K562 (cell line): ENCODE results near the gene C2orf76. TPM values are rescaled to one million over a fixed set of nuclear protein-coding genes. Genes with fewer than 3 reads are reported as not detected.

Experiments
- ATAC-seq: fragments of 200-7000 bp; cut with Tn5 transposase; 3 replicates; pipeline ENCODE4 v1.9.1; 2020; ENCODE audit warnings: moderate library complexity
- BruUV-seq: library from RNA; stranded (reverse); fragments of 400-500 nt; replicated peaks from 2 replicates; lab custom pipeline; 2021; lab: Mats Ljungman, UMichigan
- CTCF ChIA-PET: fragments of 300-600 bp; formaldehyde crosslinking; extraction: SDS; loops from one replicate; lab custom pipeline; 2021; ENCODE audit warnings: low intra/inter-chr PET ratio; lab: Yijun Ruan, JAX
- POLR2A ChIA-PET: fragments of 300-600, 350-650 bp; sonication (Branson Sonifier 250); formaldehyde crosslinking; extraction: SDS; loops from one replicate; lab custom pipeline; 2021; ENCODE audit warnings: antibody characterized with exemption, inconsistent platforms; lab: Yijun Ruan, JAX
- DNase-seq, 4 experiments: peaks; one replicate each; pipeline versions ENCODE4 v3.0.0 to v3.0.0-alpha.2; 2011 to 2018; ENCODE audit warnings: low spot score in 3 of 4, mixed read lengths in 3 of 4; ENCODE audit errors: extremely low read depth in 1 of 4
- FAIRE-seq: peaks from 2 replicates; lab custom pipeline; 2011; peaks lifted over from hg19 to GRCh38; lab: Jason Lieb, UNC
- H2AFZ ChIP-seq: 2 replicates; pipeline ENCODE4 v1.6.0; 2011; ENCODE audit warnings: low read depth, low read length, control low read depth, inconsistent platforms
- H3K27ac ChIP-seq: fragments of 200-600 bp; 3 replicates; pipeline ENCODE4 v1.8.0; 2011; ENCODE audit warnings: low read depth, mild to moderate bottlenecking, control low read depth, inconsistent platforms, low read length, moderate library complexity, mixed read lengths; ENCODE audit errors: extremely low read depth
- H3K27me3 ChIP-seq, 2 experiments: fragments of 300-600 bp in 1 of 2; 2 replicates in 1 of 2; 3 replicates in 1 of 2; pipeline versions ENCODE4 v1.6.0 to v1.8.0; 2011; ENCODE audit warnings: inconsistent platforms in 2 of 2, low read length in 2 of 2, mild to moderate bottlenecking in 1 of 2, mixed read lengths in 1 of 2, moderate library complexity in 1 of 2; ENCODE audit not compliant: control insufficient read depth in 2 of 2, insufficient read depth in 2 of 2
- H3K36me3 ChIP-seq: fragments of 300-600 bp; 3 replicates; pipeline ENCODE4 v1.8.0; 2011; ENCODE audit warnings: mild to moderate bottlenecking, low read length, inconsistent platforms; ENCODE audit not compliant: control insufficient read depth, insufficient read depth
- H3K4me1 ChIP-seq, 2 experiments: fragments of 200-600 bp in 1 of 2; replicated peaks in 1 of 2; 2 replicates in 1 of 2; 3 replicates in 1 of 2; pipeline versions ENCODE4 v1.5.1 to v1.8.0; 2011; ENCODE audit warnings: inconsistent platforms in 2 of 2, low read length in 2 of 2, mild to moderate bottlenecking in 1 of 2, mixed read lengths in 1 of 2, moderate library complexity in 1 of 2; ENCODE audit not compliant: control insufficient read depth in 2 of 2, insufficient read depth in 2 of 2
- H3K4me2 ChIP-seq: 2 replicates; pipeline ENCODE4 v1.6.1; 2011; ENCODE audit warnings: low read length, control low read depth, inconsistent platforms, mixed read lengths; ENCODE audit not compliant: insufficient read depth
- H3K4me3 ChIP-seq: fragments of 200-600 bp; sonication (generic), shearing (Covaris generic); 2 replicates; pipeline ENCODE4 v1.5.1; 2016; ENCODE audit warnings: control low read depth, inconsistent platforms
- H3K79me2 ChIP-seq: fragments of 200-600 bp; 3 replicates; pipeline ENCODE4 v1.8.0; 2011; ENCODE audit warnings: low read length, inconsistent platforms; ENCODE audit not compliant: control insufficient read depth, insufficient read depth
- H3K9ac ChIP-seq, 2 experiments: 2 replicates each; pipeline versions ENCODE4 v1.6.0 to v1.6.1; 2011; ENCODE audit warnings: low read depth in 2 of 2, low read length in 2 of 2, control low read depth in 1 of 2, inconsistent platforms in 1 of 2, mild to moderate bottlenecking in 1 of 2, mixed read lengths in 1 of 2; ENCODE audit not compliant: insufficient read depth in 1 of 2
- H3K9me1 ChIP-seq: one replicate; pipeline ENCODE4 v1.6.0; 2011; ENCODE audit warnings: inconsistent platforms, mild to moderate bottlenecking, low read length, moderate library complexity; ENCODE audit not compliant: control insufficient read depth, insufficient read depth
- H3K9me3 ChIP-seq: replicated peaks from 2 replicates; pipeline ENCODE4 v1.5.1; 2011; ENCODE audit warnings: low read depth, low read length, inconsistent platforms; ENCODE audit not compliant: control insufficient read depth, insufficient read depth
- H4K20me1 ChIP-seq: replicated peaks from 2 replicates; pipeline ENCODE4 v1.6.1; 2011; ENCODE audit warnings: low read length, inconsistent platforms, mixed read lengths; ENCODE audit not compliant: control insufficient read depth, insufficient read depth
- KDM1A ChIP-seq, 2 experiments: fragments of 450-650 bp; IDR thresholded peaks; 2 replicates each; pipeline ENCODE4 v1.6.1; 2016; ENCODE audit warnings: mild to moderate bottlenecking in 2 of 2
- RBM39 ChIP-seq: fragments of 200-400 bp; formaldehyde crosslinking; optimal IDR thresholded peaks from 2 replicates; pipeline ENCODE3; 2018; ENCODE audit warnings: low read depth, low read length
- RHOXF2B ChIP-seq: fragments of 250-450 bp; sonication (Bioruptor Pico); conservative IDR thresholded peaks from 2 replicates; pipeline ENCODE4 v1.5.1; 2021
- TCF7 ChIP-seq: sonication (generic); IDR thresholded peaks from 2 replicates; pipeline ENCODE4 v1.6.1; 2016; ENCODE audit warnings: antibody characterized with exemption, borderline replicate concordance
- XRCC4 ChIP-seq: IDR thresholded peaks from one replicate; pipeline ENCODE4 v1.6.1; 2011; ENCODE audit not compliant: insufficient read depth, insufficient read length; ENCODE audit errors: extremely low read depth
- ZBED1 ChIP-seq: IDR thresholded peaks from 2 replicates; pipeline ENCODE4 v1.6.1; 2014
- WGBS: fragments of 100-300 bp; shearing (Covaris generic); methylation state at CpG from one replicate; pipeline ENCODE4 v1.1.6; 2016; ENCODE audit warnings: low coverage, mixed read lengths; ENCODE audit not compliant: insufficient coverage; ENCODE audit errors: missing lambda C conversion rate; 5-methylcytosine and 5-hydroxymethylcytosine counted together
- in situ Hi-C: fragments of 300-500 bp; cut with MboI; formaldehyde crosslinking; loops from 4 replicates; pipeline ENCODE4 v1.15.0; 2018; ENCODE audit warnings: inconsistent platforms, mixed read lengths
- intact Hi-C: fragments of 100-400 bp; cut with micrococcal nuclease; formaldehyde crosslinking; loops from 2 replicates; pipeline ENCODE4 v1.14.2; 2022
- polyA plus RNA-seq, 8 experiments: library from polyadenylated mRNA; depleted of rRNA in 4 of 8; stranded (reverse) in 5 of 8; unstranded in 3 of 8; fragments of >200 nt; fragmentation: Nextera tagmentation in 2 of 8; fragmentation: Illumina TruSeq in 1 of 8; extraction: Ambion mirVana in 2 of 8; extraction: Trizol in 1 of 8; gene quantifications; 2 replicates each; pipeline versions ENCODE4 v1.2.1 to v1.2.3, GENCODE V29; 2011 to 2014; ENCODE audit warnings: inconsistent platforms in 1 of 8, missing spikeins in 1 of 8
- total RNA-seq, 7 experiments: library from RNA; depleted of rRNA in 6 of 7; stranded (reverse); fragments of >200 nt in 6 of 7; fragmentation: Illumina TruSeq in 2 of 7; extraction: Trizol in 2 of 7; gene quantifications; 2 replicates each; pipeline versions ENCODE4 v1.2.1 to v1.2.3, GENCODE V29; 2011 to 2021; ENCODE audit warnings: low replicate concordance in 1 of 7
- TF ChIP-seq, protein P1 (sequence below): fragments of 250-450 bp; sonication (Bioruptor Pico); IDR thresholded peaks from 2 replicates; pipeline ENCODE4 v1.4.0; 2020; ENCODE audit warnings: borderline replicate concordance
- TF ChIP-seq, protein P2 (sequence below): fragments of 450-650 bp; formaldehyde crosslinking; IDR thresholded peaks from 2 replicates; pipeline ENCODE4 v1.4.0; 2020; ENCODE audit warnings: mild to moderate bottlenecking, moderate library complexity
- TF ChIP-seq, protein P3 (sequence below): IDR thresholded peaks from 3 replicates; pipeline ENCODE4 v1.6.1; 2011; ENCODE audit warnings: borderline replicate concordance, mild to moderate bottlenecking, moderate library complexity; ENCODE audit not compliant: insufficient read length; ENCODE audit errors: extremely low read depth

C2orf76 gene
- total and polyA plus RNA-seq, 9 of the 15 experiments (the other 6 are each of a cell fraction or from before 2014, with no cell fraction given), result 4.8 to 26.2 (median 14.5) TPM

DNA sequence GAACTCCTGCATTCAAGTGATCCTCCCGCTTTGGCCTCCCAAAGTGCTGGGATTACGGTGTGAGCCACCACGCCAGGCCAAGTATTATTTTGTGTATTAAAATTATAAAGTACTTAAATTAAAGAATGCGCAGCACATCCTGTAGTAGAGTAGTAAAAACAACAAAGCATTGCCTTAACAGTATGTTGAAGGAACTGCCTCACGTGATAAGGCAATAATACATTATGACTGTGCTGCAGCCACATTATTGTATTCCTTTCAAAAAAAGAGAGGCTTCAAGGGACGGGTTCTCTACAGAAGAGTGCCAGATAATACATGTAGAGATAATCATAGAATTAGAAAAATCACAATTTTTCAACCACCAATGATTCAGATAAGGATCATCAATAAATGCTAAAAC, 33.7 kb downstream of the C2orf76 start:
- Histone ChIP-seq H4K20me1 (no peaks in the 10 kb centered on the region), H3K36me3 (no peaks in the 10 kb centered on the region), H3K4me1 (no peaks in the 10 kb centered on the region; a peak in 1 of 5 replicates), H3K4me2 (no peak overlapping the region), H3K27me3 (no peaks in the 10 kb centered on the region), H3K4me3 (no peak overlapping the region), H3K27ac (no peak overlapping the region), H3K9me1 (no peaks in the 10 kb centered on the region), H2AFZ (no peak overlapping the region), H3K79me2 (no peaks in the 10 kb centered on the region), H3K9ac (no peak overlapping the region), H3K9me3 (no peaks in the 10 kb centered on the region)
- TF ChIP-seq, protein P1, sequence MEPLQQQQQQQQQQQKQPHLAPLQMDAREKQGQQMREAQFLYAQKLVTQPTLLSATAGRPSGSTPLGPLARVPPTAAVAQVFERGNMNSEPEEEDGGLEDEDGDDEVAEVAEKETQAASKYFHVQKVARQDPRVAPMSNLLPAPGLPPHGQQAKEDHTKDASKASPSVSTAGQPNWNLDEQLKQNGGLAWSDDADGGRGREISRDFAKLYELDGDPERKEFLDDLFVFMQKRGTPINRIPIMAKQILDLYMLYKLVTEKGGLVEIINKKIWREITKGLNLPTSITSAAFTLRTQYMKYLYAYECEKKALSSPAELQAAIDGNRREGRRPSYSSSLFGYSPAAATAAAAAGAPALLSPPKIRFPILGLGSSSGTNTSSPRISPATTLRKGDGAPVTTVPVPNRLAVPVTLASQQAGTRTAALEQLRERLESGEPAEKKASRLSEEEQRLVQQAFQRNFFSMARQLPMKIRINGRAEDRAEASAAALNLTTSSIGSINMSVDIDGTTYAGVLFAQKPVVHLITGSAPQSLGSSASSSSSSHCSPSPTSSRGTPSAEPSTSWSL (CRISPR knock-in tag), result no peak
- ATAC-seq (no peak), FAIRE-seq (no peak), DNase-seq (no peak)
- in situ Hi-C loops, result no loop called here
- intact Hi-C loops, result no loop called here
- no TSS peak for BruUV-seq
- POLR2A ChIA-PET, result no interaction called here
- 70% methylated on average over 6 of the region's 6 CpGs for WGBS
- CTCF ChIA-PET, result no interaction called here

DNA sequence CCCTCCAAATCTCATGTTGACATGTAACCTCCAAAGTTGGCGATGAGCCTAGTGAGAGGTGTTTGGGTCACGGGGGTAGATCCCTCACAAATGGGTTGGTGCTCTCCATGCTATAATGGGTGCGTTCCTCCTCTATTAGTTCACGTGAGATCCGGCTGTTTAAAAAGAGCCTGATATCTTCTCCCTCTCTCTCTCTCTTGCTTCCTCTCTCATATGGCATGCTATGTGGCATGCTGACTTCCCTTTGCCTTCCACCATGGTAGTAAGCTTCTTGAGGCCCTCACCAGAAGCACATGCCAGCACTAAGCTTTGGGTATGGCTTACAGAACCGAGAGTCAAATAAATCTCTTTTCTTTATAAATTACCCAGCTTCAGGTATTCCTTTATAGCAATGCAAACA, 39.2 kb downstream of the C2orf76 start:
- WGBS, result 28% methylated on average over 6 of the region's 6 CpGs
- ChIA-PET CTCF (no interaction called here), POLR2A (interaction anchor here (0.6 kb wide), 1 partner anchor 9 kb away, joined by 3 read pairs; no protein-coding TSS in a partner anchor)
- intact Hi-C loops, result no loop called here
- H3K9me1 ChIP-seq, result no peaks in the 10 kb centered on the region
- DNase-seq, result no peak
- no TSS peak for BruUV-seq
- H3K27ac ChIP-seq, result no peak overlapping the region
- no peaks in the 10 kb centered on the region for H4K20me1 ChIP-seq
- no peaks in the 10 kb centered on the region for H3K9me3 ChIP-seq
- H2AFZ ChIP-seq, result no peak overlapping the region
- H3K36me3 ChIP-seq, result no peaks in the 10 kb centered on the region
- no peaks in the 10 kb centered on the region for H3K79me2 ChIP-seq
- no peaks in the 10 kb centered on the region; a peak in 1 of 5 replicates for H3K4me1 ChIP-seq
- no peak overlapping the region for H3K4me3 ChIP-seq
- H3K4me2 ChIP-seq, result no peak overlapping the region
- no peak for ATAC-seq
- in situ Hi-C loops, result no loop called here
- no peak overlapping the region for H3K9ac ChIP-seq
- no peaks in the 10 kb centered on the region; a peak in 1 of 5 replicates for H3K27me3 ChIP-seq
- FAIRE-seq, result no peak
- TF ChIP-seq XRCC4 (no peak), RBM39 (no peak), ZBED1 (no peak), KDM1A (IDR thresholded peaks at IDR 0.05) (no peak), TCF7 (no peak), RHOXF2B (CRISPR knock-in tag) (no peak)
- TF ChIP-seq, protein P2, sequence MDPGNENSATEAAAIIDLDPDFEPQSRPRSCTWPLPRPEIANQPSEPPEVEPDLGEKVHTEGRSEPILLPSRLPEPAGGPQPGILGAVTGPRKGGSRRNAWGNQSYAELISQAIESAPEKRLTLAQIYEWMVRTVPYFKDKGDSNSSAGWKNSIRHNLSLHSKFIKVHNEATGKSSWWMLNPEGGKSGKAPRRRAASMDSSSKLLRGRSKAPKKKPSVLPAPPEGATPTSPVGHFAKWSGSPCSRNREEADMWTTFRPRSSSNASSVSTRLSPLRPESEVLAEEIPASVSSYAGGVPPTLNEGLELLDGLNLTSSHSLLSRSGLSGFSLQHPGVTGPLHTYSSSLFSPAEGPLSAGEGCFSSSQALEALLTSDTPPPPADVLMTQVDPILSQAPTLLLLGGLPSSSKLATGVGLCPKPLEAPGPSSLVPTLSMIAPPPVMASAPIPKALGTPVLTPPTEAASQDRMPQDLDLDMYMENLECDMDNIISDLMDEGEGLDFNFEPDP (CRISPR knock-in tag), result no peak
- TF ChIP-seq, protein P3, sequence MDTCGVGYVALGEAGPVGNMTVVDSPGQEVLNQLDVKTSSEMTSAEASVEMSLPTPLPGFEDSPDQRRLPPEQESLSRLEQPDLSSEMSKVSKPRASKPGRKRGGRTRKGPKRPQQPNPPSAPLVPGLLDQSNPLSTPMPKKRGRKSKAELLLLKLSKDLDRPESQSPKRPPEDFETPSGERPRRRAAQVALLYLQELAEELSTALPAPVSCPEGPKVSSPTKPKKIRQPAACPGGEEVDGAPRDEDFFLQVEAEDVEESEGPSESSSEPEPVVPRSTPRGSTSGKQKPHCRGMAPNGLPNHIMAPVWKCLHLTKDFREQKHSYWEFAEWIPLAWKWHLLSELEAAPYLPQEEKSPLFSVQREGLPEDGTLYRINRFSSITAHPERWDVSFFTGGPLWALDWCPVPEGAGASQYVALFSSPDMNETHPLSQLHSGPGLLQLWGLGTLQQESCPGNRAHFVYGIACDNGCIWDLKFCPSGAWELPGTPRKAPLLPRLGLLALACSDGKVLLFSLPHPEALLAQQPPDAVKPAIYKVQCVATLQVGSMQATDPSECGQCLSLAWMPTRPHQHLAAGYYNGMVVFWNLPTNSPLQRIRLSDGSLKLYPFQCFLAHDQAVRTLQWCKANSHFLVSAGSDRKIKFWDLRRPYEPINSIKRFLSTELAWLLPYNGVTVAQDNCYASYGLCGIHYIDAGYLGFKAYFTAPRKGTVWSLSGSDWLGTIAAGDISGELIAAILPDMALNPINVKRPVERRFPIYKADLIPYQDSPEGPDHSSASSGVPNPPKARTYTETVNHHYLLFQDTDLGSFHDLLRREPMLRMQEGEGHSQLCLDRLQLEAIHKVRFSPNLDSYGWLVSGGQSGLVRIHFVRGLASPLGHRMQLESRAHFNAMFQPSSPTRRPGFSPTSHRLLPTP, result no peak
